ENCODE data around the gene CLIC1. TPM values are rescaled to one million over a fixed set of nuclear protein-coding genes. Genes with fewer than 3 reads are reported as not detected.

CLIC1 gene
- total RNA-seq, 1 donor from 2014 or later: 374 TPM

DNA sequence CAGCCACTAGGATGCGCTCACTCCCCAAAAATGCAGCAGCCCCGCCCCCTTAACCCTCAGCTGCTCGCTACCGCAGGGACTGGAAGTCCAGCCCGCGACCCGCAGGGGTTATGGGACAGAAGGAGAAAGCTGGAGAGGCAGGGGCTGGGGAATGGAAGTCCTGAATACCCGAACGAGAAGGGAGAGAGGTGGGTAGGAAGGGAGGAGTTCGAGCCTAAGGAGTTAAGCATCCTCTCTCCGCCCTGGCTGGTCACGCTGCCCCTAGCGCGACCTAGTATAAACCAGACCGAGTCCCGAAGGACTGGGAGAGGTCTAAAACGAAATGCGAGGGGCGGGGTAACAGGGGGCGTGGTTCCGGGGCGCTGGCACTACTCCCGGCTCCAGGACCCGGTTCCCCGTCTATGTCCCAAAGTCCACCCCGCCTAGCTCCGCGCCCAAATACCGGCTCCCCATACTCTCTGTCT lies 6.8 kb downstream of the CLIC1 start:
- DNase-seq (peak; percentile 73), ATAC-seq (ENCODE audit: low read depth) (peak; percentile 45)
- peaks cover 71% of the 10 kb centered on the region for H3K4me1 Mint-ChIP-seq
- peaks cover 69% of the 10 kb centered on the region for H3K36me3 Mint-ChIP-seq (ENCODE audit: low read depth)
- no peaks in the 10 kb centered on the region for H3K27me3 Mint-ChIP-seq
- intact Hi-C loops (cut with micrococcal nuclease): loop anchor here (1.0 to 2.0 kb wide), 7 partner anchors 40 to 194 kb away; partner anchors contain the start of genes BAG6, HSPA1A, HSPA1L and NEU1
- H3K4me3 Mint-ChIP-seq: peak overlapping the region; percentile 97
- ChIA-PET POLR2A (interaction anchor here (0.6 to 7.7 kb wide), 21 partner anchors 9 to 399 kb away, joined by 3 to 131 read pairs (median 9); partner anchors contain the start of genes ABHD16A, ATF6B, BAG6 and CLIC1), CTCF (interaction anchor here (0.6 to 5.9 kb wide), 19 partner anchors 8 to 532 kb away, joined by 3 to 49 read pairs (median 4); partner anchors contain the start of genes ABHD16A, HSPA1A, HSPA1B and HSPA1L)
- H3K27ac Mint-ChIP-seq: peak overlapping the region; percentile 92
- H3K9me3 Mint-ChIP-seq: no peaks in the 10 kb centered on the region
- TF ChIP-seq, protein P1, sequence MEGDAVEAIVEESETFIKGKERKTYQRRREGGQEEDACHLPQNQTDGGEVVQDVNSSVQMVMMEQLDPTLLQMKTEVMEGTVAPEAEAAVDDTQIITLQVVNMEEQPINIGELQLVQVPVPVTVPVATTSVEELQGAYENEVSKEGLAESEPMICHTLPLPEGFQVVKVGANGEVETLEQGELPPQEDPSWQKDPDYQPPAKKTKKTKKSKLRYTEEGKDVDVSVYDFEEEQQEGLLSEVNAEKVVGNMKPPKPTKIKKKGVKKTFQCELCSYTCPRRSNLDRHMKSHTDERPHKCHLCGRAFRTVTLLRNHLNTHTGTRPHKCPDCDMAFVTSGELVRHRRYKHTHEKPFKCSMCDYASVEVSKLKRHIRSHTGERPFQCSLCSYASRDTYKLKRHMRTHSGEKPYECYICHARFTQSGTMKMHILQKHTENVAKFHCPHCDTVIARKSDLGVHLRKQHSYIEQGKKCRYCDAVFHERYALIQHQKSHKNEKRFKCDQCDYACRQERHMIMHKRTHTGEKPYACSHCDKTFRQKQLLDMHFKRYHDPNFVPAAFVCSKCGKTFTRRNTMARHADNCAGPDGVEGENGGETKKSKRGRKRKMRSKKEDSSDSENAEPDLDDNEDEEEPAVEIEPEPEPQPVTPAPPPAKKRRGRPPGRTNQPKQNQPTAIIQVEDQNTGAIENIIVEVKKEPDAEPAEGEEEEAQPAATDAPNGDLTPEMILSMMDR (IDR thresholded peaks at IDR 0.05): no peak

DNA sequence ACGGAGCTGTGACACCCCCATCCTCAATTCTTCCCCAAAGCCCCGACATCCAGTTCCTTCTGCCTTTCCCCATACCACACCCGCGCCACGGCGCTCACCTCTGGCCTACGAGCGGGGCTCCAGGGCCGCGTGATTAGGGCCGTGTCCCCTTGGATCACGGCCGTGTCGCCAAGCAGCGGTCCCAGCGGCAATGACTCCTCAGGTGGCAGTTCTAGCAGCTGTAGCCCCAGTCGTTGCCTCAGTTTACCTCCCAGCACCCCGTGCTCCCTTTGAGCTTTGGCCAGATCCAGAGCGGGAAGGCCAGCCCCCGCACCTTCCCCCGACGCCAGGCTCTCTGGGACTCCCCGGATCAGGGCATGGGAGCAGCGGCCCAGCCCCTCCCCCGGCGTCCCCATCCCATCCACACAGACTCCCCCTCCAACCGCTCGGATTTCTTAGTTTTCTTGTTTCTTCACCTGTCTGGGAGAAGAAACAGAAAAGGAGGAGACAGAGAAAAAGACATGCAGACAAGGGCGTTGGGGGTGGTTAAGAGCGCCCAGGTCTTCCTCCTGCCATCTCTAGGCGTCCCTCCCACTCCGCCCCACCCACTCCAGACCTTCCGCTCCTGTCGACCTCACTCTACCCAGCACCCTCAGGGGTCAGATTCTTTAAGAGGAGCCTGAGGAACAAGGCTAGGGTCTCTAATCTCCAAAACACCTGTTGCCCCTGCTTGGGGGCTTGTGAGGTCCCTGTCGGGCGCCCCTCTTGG lies 7.4 kb downstream of the CLIC1 start, which contains the start of gene DDAH2:
DDAH2 (minus strand) TSS at position 533 of the 748 bp plus-strand sequence; CDS start at position 395, 138 bp downstream.
- Mint-ChIP-seq H3K4me1 (peaks cover 69% of the 10 kb centered on the region), H3K4me3 (peak within 1 kb of the TSS; percentile 97), H3K36me3 (ENCODE audit: low read depth) (peaks cover 63% of the 10 kb centered on the region), H3K9me3 (no peaks in the 10 kb centered on the region), H3K27me3 (no peaks in the 10 kb centered on the region), H3K27ac (peak within 1 kb of the TSS; percentile 95)
- ATAC-seq (ENCODE audit: low read depth) (peak; percentile 13), DNase-seq (no peak)
- TF ChIP-seq, protein P1 (IDR thresholded peaks at IDR 0.05): no peak
- CTCF ChIA-PET: interaction anchor here (0.6 to 5.9 kb wide), 19 partner anchors 9 to 533 kb away, joined by 3 to 49 read pairs (median 4); partner anchors contain the start of genes ABHD16A, HSPA1A, HSPA1B and HSPA1L
- POLR2A ChIA-PET: interaction anchor here (0.8 to 7.7 kb wide), 19 partner anchors 9 to 134 kb away, joined by 3 to 131 read pairs (median 11); partner anchors contain the start of genes ABHD16A, BAG6, CLIC1 and GPANK1
- intact Hi-C loops (cut with micrococcal nuclease): loop anchor here (1.0 to 2.0 kb wide), 7 partner anchors 40 to 194 kb away; partner anchors contain the start of genes BAG6, HSPA1A, HSPA1L and NEU1

DNA sequence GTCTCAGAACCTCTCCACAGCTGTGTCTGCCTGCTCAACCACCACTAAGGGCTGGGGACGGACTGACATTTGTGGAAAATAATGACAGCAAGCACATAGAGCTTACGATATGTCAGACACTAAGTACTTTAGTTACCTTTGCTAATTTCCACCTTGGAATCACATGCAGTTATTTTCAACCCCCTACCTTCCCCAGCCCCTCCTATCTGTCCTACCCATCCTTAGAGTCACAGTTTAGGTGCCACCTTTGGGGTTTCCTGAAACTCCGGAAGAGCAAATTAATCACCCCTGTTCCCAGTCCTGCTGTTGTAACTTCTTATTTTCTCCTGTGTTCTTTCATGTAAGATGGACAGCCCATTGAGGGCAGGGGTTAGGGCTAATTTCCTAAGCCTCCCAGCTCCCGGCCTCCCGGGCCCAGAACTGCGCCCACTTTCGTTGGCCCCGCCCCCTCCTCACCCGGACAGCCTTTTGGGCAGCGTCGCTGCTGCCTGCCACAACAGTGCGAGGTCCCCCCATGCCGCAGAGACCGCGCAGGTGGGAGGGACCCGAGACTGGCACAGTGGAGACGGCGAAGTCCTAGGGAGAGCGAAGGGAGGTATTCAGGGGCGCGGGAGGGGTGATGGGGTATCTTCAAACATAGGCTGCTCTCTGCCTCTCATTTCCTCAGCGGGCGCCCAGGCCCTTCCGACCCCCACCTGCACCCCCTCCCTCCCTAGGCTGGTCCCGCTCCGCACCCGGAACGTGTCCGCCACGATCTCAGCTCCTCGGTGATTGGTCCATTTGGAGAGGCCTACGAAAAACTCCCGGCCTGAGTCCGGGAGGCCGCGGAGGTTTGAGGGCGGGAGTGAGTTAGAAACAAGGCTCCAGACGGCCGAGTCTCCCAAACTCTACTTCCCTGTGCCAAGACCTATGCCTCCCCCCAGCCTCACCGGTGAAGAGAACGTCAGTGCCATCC lies 8.3 kb downstream of the CLIC1 start:
- H3K4me1 Mint-ChIP-seq: peaks cover 66% of the 10 kb centered on the region
- H3K27me3 Mint-ChIP-seq: no peaks in the 10 kb centered on the region
- peaks cover 54% of the 10 kb centered on the region for H3K36me3 Mint-ChIP-seq (ENCODE audit: low read depth)
- intact Hi-C loops (cut with micrococcal nuclease): loop anchor here (1.0 to 2.0 kb wide), 6 partner anchors 11 to 181 kb away; partner anchors contain the start of genes ABHD16A, HSPA1A, HSPA1L and LY6G5C
- ChIA-PET POLR2A (interaction anchor here (0.6 to 7.7 kb wide), 29 partner anchors 10 to 135 kb away, joined by 3 to 131 read pairs (median 6); partner anchors contain the start of genes ABHD16A, APOM, BAG6 and C6orf47), CTCF (interaction anchor here (1.0 to 5.9 kb wide), 10 partner anchors 10 to 105 kb away, joined by 3 to 49 read pairs (median 6); partner anchors contain the start of genes HSPA1B, LSM2, LY6G5C and MSH5)
- ATAC-seq (ENCODE audit: low read depth) (no peak), DNase-seq (no peak)
- H3K27ac Mint-ChIP-seq: peak overlapping the region; percentile 95
- peak overlapping the region; percentile 97 for H3K4me3 Mint-ChIP-seq
- no peaks in the 10 kb centered on the region for H3K9me3 Mint-ChIP-seq
- TF ChIP-seq, protein P1 (IDR thresholded peaks at IDR 0.05): no peak

DNA sequence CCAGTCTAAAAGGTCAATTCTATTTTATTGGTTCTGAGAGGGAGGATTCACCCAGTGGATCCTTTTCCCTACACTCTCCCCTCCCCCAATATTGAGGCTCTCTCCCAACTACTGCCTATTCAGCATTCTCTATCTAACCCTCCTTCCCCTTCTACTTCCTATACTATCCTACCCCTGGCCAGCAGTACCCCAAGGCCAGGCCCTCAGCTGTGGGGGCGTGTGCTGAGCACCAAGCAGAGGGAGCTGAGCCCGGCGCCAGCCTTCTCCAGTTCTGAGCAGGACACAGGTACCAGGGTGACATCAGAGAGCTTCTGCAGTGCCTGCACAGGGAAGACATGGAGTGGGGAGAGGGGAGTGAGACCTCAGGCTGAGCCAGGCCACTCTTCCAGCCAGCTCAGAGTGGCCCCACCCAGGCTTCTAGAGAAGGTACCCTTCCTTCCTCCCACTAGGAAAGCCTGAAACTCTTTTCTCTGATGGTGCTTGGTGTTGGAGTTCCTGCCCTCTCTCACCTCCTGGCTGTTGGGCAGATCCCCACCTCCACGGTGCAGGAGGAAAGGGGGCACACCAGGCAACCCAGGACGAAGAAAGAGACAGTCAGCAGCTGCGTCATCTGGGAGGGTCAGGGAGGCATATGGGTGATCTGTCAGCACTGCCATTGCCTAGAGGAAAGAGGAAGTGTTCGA lies 9.2 kb downstream of the CLIC1 start:
- Mint-ChIP-seq H3K27ac (peak overlapping the region; percentile 95), H3K4me1 (peaks cover 65% of the 10 kb centered on the region), H3K36me3 (ENCODE audit: low read depth) (peaks cover 48% of the 10 kb centered on the region), H3K27me3 (no peaks in the 10 kb centered on the region), H3K9me3 (no peaks in the 10 kb centered on the region), H3K4me3 (peak overlapping the region; percentile 81)
- intact Hi-C loops (cut with micrococcal nuclease): loop anchor here (1.0 to 2.0 kb wide), 4 partner anchors 12 to 180 kb away; partner anchors contain the start of genes ABHD16A, LY6G5C and NFKBIL1
- POLR2A ChIA-PET: interaction anchor here (0.6 to 7.7 kb wide), 28 partner anchors 11 to 174 kb away, joined by 3 to 131 read pairs (median 6); partner anchors contain the start of genes ABHD16A, APOM, BAG6 and C6orf47
- CTCF ChIA-PET: interaction anchor here (0.8 to 5.9 kb wide), 7 partner anchors 11 to 176 kb away, joined by 3 to 49 read pairs (median 5); partner anchors contain the start of genes HSPA1B, LSM2 and LY6G5C
- TF ChIP-seq, protein P1 (IDR thresholded peaks at IDR 0.05): no peak
- peak; percentile 56 for DNase-seq
- ATAC-seq (ENCODE audit: low read depth): peak; percentile 76

Data from activated B cell treated with CpG ODN at 0.5 μM for 24 hours (primary cell).